ENCODE results near the gene HDAC1. TPM values are rescaled to one million over a fixed set of nuclear protein-coding genes. Genes with fewer than 3 reads are reported as not detected.

The HDAC1 gene
- total RNA-seq, 1 donor from 2014 or later, result 40.4 TPM

DNA sequence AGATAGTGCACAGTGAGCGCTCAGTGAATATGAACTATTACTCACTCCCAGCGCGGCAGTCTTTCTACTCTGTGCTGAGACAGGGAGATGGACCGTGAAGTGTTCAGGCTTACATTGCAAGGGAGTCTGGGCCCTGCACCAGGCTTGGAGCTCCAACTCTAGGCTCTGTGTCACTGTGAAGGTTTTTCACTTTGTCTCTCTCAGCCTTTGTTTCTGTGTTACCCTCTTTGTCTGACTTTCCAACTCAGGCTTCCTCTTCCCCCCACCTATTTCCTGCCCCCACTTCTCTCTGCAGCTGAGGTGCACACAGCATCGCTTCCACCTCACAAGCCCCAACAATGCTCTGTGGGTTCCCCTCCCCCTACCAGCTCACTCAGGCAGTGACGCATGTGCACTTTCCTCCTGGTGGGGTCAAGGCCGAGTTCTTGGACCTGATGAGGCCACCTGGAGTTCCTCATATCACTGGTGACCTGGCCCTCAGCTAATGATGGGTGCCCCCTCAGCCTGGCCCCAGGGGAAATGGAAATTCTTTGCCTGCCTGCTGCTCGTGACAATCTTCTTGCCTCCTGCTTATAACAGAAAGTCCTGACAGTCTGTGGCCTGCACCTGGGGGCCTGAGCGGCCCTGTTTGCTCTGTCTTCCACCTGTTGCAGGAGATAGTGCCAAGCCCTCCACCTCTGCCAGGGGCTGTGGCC is 41.9 kb upstream of the HDAC1 start:
- peaks cover 78% of the 10 kb centered on the region for H3K4me1 ChIP-seq
- no peaks in the 10 kb centered on the region for H3K27me3 ChIP-seq (ENCODE audit: low read depth)
- H3K4me3 ChIP-seq, result no peak overlapping the region
- H3K27ac ChIP-seq (replicated peaks), result peak overlapping the region; percentile 88
- intact Hi-C loops (cut with micrococcal nuclease), result no loop called here
- H3K9me3 ChIP-seq (replicated peaks), result no peaks in the 10 kb centered on the region
- TF ChIP-seq, protein P1, sequence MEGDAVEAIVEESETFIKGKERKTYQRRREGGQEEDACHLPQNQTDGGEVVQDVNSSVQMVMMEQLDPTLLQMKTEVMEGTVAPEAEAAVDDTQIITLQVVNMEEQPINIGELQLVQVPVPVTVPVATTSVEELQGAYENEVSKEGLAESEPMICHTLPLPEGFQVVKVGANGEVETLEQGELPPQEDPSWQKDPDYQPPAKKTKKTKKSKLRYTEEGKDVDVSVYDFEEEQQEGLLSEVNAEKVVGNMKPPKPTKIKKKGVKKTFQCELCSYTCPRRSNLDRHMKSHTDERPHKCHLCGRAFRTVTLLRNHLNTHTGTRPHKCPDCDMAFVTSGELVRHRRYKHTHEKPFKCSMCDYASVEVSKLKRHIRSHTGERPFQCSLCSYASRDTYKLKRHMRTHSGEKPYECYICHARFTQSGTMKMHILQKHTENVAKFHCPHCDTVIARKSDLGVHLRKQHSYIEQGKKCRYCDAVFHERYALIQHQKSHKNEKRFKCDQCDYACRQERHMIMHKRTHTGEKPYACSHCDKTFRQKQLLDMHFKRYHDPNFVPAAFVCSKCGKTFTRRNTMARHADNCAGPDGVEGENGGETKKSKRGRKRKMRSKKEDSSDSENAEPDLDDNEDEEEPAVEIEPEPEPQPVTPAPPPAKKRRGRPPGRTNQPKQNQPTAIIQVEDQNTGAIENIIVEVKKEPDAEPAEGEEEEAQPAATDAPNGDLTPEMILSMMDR (IDR thresholded peaks at IDR 0.05; ENCODE audit: borderline replicate concordance), result no peak
- DNase-seq, result peak; percentile 31
- H3K36me3 ChIP-seq, result no peaks in the 10 kb centered on the region

DNA sequence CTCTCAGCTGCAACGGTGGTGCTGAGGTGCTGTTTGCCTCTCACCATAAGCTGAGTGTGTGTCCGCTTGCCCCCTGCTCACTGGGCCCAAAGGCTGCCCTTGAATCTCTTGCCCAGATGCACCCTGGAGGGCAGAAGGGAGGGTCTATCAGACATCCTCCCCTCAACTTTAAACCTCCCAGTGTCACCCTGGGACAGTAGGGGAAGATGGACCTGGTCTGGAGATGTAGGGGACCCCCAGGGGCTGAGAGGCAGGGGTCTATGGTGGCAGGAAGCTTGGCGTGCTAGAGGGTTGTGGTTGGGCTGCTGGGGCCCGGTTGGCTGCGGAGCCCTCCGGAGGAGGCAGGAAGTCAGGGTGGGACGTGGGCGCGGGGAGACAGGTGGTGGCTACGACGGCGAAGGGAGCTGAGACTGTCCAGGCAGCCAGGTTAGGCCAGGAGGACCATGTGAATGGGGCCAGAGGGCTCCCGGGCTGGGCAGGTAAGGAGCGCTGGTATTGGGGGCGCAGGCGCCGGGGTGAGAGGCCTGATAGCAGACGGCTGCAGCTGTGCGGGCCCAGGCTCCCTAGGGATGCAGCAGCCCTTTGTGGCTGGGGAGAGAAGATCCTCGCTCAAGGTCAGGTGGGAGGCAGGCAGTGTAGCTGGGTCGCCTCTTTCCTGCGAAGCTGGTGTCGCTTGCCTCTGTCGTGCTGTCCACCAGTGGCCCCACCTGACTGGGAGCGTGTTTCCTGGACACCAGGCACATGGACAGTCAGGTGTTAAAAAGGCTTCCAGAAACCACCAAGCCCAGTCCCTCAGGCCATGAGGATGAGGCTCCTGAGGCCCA is 40.8 kb upstream of the HDAC1 start, which contains the start of gene LCK:
LCK (plus strand) TSS at position 373 of the 824 bp plus-strand sequence. CDS start 23,065 bp downstream, outside the sequence.
- no peak for DNase-seq
- no peak within 1 kb of the TSS for H3K4me3 ChIP-seq
- no peaks in the 10 kb centered on the region for H3K9me3 ChIP-seq (replicated peaks)
- H3K4me1 ChIP-seq, result peaks cover 70% of the 10 kb centered on the region
- H3K27me3 ChIP-seq (ENCODE audit: low read depth), result no peaks in the 10 kb centered on the region
- H3K27ac ChIP-seq (replicated peaks), result peak within 1 kb of the TSS; percentile 88
- no peaks in the 10 kb centered on the region for H3K36me3 ChIP-seq
- TF ChIP-seq, protein P1 (IDR thresholded peaks at IDR 0.05; ENCODE audit: borderline replicate concordance), result no peak
- intact Hi-C loops (cut with micrococcal nuclease), result no loop called here

DNA sequence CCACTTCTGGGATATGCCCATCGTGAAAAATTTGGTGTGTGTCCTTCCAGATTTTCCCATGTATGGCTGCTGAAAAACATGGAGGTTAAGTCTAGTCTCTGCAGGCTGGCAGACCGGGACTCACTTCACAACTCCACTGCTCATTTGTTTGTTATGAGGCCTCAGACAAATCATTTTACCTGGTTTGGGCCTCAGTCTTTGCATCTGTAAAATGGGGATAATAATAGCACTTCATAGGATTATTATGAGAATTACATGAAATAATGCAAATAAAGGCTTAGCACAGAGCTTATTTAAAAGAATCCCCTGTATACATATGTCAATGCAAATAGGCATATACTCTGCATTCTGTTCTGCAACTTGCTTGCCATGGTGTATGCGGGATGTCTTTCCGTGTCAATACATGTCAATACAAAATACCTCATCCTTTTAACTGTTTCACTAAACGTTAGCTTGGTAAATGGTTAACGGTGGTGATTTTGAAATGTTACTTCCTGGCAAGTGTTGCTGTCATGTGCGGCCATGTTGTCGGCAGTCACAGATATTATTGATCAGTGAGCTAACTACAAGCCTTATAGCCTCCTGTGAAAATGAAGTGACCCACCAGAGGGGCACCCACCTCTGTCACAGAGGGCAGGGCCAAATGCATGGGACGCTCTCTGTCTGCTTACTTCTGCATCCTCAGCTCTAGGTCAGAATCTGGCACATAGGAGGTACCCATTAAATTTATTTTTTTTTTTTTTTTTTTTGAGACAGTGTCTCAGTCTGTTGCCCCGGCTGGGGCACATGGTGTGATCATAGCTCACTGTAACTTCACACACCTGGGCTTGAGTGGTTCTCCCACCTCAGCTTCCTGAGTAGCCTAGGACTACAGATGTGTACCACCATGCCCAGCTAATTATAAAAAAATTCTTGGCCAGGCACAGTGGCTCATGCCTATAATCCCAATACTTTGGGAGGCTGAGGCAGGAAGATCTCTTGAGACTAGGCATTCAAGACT is 36.5 kb upstream of the HDAC1 start:
- H3K4me3 ChIP-seq, result no peak overlapping the region

DNA sequence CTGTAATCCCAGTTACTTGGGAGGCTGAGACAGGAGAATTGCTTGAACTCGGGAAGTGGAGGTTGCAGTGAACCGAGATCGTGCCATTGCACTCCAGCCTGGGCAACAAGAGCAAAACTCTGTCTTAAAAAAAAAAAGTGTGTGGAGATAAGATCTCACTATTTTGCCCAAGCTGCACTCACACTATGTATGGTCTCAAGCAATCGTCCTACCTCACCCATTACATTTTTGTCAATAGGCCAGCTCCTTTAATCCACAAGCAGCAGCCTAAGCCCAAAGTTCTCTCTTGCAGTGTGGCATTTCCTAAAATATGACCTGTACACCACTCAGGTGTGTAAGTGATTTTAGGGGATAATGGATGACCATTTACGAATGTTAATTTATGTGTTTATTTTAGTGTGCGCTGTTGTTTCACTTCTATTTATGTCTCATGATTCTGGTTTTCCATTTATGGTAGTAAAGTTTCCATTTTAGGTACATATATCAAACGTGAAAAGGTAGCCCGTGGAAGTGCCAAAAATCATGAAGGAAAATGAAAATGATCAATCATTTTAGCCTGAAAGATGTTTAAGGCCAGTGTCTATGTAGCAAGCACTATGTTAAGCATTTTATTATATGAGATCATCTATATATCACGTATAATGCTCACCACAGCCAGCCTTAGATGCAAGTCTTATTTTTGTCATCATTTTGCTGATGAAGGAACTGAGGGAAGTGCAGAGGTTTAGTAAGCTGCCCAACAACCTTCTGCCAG is 35.2 kb upstream of the HDAC1 start:
- no peak overlapping the region for H3K4me3 ChIP-seq
- no peaks in the 10 kb centered on the region for H3K36me3 ChIP-seq
- no peak for DNase-seq
- intact Hi-C loops (cut with micrococcal nuclease), result no loop called here
- TF ChIP-seq, protein P1 (IDR thresholded peaks at IDR 0.05; ENCODE audit: borderline replicate concordance), result no peak
- H3K9me3 ChIP-seq (replicated peaks), result no peaks in the 10 kb centered on the region
- H3K4me1 ChIP-seq, result peaks cover 15% of the 10 kb centered on the region
- H3K27ac ChIP-seq (replicated peaks), result no peak overlapping the region
- H3K27me3 ChIP-seq (ENCODE audit: low read depth), result no peaks in the 10 kb centered on the region

More for the DNA sequence above, 36.5 kb upstream of the HDAC1 start:
- TF ChIP-seq, protein P1 (IDR thresholded peaks at IDR 0.05; ENCODE audit: borderline replicate concordance), result no peak
- H3K27me3 ChIP-seq (ENCODE audit: low read depth), result no peaks in the 10 kb centered on the region
- intact Hi-C loops (cut with micrococcal nuclease), result no loop called here
- H3K36me3 ChIP-seq, result no peaks in the 10 kb centered on the region
- peaks cover 28% of the 10 kb centered on the region for H3K4me1 ChIP-seq
- DNase-seq, result no peak
- H3K27ac ChIP-seq (replicated peaks), result no peak overlapping the region
- no peaks in the 10 kb centered on the region for H3K9me3 ChIP-seq (replicated peaks)
